ENCODE results near the gene LOXL3. TPM values are rescaled to one million over a fixed set of nuclear protein-coding genes. Genes with fewer than 3 reads are reported as not detected.

LOXL3 gene
- total and polyA plus RNA-seq, 5 experiments from 2014 or later, result 0.06 to 0.22 (median 0.10) TPM; not detected in 1

DNA sequence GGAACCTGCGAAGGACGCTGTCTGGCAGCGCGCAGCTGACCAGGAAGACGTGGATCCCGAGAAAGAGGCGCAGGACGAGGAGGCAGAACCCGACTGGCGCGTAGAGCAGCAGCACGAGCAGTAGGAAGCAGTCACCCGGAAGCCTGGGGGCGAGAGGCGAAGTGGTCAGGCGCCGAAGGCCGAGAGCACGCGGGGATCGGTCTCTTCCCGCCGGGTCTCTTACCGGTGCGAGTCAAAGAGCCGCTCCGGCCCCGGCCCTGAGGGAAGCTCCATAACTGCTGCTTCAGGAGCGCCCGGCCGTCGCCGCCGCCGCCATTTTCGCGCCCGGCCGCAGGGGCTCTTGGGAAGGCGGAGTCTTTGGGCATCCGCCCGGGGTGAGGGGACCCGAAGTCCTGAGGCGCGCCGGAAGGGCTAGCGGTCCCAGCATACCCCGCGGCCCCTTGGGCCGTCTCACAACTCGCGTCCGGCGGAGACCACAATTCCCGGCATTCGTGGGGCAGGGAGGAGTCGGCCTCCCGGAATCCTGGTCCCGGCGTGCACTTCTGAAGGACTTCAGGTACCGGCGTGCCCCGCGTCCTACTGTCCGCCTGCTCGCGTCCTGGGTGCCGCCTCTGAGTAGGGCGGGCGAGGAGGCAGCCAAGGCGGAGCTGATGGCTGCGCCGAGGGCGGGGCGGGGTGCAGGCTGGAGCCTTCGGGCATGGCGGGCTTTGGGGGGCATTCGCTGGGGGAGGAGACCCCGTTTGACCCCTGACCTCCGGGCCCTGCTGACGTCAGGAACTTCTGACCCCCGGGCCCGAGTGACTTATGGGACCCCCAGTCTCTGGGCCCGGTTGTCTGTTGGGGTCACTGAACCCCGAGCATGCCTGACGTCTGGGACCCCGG is 24.1 kb downstream of the LOXL3 start, which contains the start of the genes AUP1 and HTRA2:
Gene AUP1, minus strand, starts transcription at position 350 of the 882 bp plus-strand sequence. Its CDS starts 77 bp downstream, at position 273.
Gene HTRA2, plus strand, starts transcription at position 577 of the 882 bp plus-strand sequence. Its CDS starts 74 bp downstream, at position 651.
- Mint-ChIP-seq H3K27me3 (no peaks in the 10 kb centered on the region), H3K36me3 (peaks cover 4 to 34% (median 19%) of the 10 kb centered on the region in 3 donors), H3K27ac (peak within 1 kb of the TSS; percentile 78 to 97 (median 94)), H3K4me3 (peak within 1 kb of the TSS; percentile 89 to 96 (median 94)), H3K4me1 (peaks cover 22 to 50% (median 43%) of the 10 kb centered on the region in 4 donors), H3K9me3 (no peaks in the 10 kb centered on the region)
- peak; percentile 90 to 91 for ATAC-seq
- POLR2A ChIA-PET, result interaction anchor here (0.9 to 5.7 kb wide), 19 partner anchors 9 to 701 kb away, joined by 3 to 45 read pairs (median 5); partner anchors contain the start of genes C2orf81, CCDC142, INO80B and LBX2
- peak; percentile 74 to 91 (median 80) for DNase-seq

DNA sequence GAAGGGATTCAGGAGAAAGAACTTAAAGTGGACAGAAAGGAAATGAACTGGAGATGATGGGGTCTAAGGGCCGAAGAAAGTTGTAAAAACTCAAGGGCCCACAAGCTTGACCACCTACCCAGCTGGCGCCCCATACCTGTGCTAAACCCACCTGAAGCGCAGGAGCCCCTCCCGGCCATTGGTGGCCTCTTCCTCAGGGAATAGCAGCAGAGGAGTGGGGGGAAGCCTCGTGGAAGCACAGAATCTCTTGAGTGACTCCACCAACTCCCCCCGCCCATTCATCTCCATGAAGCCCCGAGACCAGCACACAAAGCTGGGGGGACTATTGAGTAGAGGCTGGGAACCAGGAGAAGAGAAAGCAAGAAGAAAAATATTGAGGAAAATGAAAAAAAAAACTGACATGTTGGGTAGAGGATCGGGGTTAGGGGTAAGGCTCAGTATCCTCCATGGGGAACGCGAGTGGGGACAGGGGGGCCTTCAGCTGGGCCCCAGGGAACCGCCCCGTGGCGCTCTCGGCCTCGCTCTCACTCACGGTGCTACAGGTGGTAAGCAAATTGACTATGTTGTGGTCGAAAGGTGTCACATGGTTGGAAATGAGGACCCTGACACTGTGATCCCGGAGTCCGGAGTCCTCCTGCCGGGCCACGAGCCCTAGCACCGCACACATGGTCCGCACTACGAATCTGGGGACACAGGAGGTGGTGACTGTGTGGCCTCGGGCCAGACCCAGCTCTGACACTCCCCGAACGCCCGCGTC is 25.0 kb downstream of the LOXL3 start:
- Mint-ChIP-seq H3K36me3 (peaks cover 4 to 34% (median 19%) of the 10 kb centered on the region in 3 donors), H3K4me1 (peaks cover 22 to 50% (median 43%) of the 10 kb centered on the region in 4 donors), H3K4me3 (peak overlapping the region; percentile 89 to 96 (median 94)), H3K27ac (peak overlapping the region; percentile 78 to 97 (median 94)), H3K9me3 (no peaks in the 10 kb centered on the region), H3K27me3 (no peaks in the 10 kb centered on the region)
- POLR2A ChIA-PET, result interaction anchor here (1.0 to 5.7 kb wide), 15 partner anchors 10 to 107 kb away, joined by 3 to 45 read pairs (median 6); partner anchors contain the start of genes C2orf81, CCDC142, INO80B and LBX2
- ATAC-seq, result peak; percentile 2 to 5
- peak in 1 of 10 donors; percentile 23 for DNase-seq

DNA sequence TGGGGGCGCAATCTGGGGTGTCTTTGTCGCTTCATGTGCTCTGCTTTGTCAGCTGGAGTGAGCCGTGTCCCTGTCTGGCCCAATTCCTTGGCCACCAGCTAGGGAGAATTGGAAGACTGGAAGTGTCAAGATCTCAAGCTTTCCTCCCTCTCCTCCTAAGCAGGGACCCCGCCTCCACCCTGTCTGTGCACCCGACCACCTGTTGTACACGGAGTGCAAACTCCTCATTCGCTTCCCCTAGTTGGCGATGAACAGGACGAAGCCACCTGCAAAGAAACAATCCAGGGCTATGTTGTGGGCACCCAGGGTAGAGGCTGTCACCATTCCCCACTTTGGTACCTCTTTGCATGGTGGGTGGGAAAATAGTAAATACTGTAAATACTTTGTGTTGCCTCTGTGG is 26.0 kb downstream of the LOXL3 start:
- Mint-ChIP-seq H3K36me3 (peaks cover 4 to 34% (median 16%) of the 10 kb centered on the region in 3 donors), H3K4me1 (peaks cover 22 to 50% (median 43%) of the 10 kb centered on the region in 4 donors), H3K9me3 (no peaks in the 10 kb centered on the region), H3K27ac (peak overlapping the region in 8 of 10 donors; percentile 63 to 97 (median 92)), H3K4me3 (peak overlapping the region; percentile 89 to 96 (median 94)), H3K27me3 (no peaks in the 10 kb centered on the region)
- DNase-seq (no peak), ATAC-seq (no peak)
- POLR2A ChIA-PET, result interaction anchor here (0.5 to 5.1 kb wide), 7 partner anchors 11 to 77 kb away, joined by 4 to 35 read pairs (median 6); partner anchors contain the start of genes CCDC142, LBX2, TLX2 and TTC31

DNA sequence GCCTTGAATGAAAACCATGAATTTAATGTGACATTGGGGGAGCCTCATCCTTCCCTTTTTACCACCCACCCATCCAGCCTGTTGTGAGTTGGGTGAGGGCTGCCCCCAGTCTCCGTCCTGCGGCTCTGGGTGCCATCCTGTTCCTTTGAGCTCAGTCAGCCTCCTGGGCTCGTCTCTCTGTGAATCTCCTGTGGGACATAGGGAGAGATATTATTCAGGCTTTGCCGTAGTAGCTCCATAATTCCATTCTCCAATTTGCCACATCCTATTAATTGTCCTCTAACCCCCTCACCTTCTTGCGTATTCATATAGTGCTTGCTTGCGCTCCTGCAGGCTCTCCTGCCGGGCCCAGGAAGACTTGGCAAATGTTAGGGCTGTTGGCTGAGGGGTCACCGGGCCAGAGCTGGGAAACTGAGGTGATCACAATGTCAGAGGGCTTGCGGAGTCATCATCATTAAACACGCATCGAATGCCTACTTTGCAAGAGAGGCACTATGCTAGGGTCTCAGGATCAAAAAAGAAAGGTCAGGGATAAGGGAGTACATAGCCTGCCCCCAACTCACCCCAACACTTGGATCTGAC is 27.0 kb downstream of the LOXL3 start:
- peak overlapping the region in 4 of 10 donors; percentile 22 to 70 (median 24) for H3K4me3 Mint-ChIP-seq

DNA sequence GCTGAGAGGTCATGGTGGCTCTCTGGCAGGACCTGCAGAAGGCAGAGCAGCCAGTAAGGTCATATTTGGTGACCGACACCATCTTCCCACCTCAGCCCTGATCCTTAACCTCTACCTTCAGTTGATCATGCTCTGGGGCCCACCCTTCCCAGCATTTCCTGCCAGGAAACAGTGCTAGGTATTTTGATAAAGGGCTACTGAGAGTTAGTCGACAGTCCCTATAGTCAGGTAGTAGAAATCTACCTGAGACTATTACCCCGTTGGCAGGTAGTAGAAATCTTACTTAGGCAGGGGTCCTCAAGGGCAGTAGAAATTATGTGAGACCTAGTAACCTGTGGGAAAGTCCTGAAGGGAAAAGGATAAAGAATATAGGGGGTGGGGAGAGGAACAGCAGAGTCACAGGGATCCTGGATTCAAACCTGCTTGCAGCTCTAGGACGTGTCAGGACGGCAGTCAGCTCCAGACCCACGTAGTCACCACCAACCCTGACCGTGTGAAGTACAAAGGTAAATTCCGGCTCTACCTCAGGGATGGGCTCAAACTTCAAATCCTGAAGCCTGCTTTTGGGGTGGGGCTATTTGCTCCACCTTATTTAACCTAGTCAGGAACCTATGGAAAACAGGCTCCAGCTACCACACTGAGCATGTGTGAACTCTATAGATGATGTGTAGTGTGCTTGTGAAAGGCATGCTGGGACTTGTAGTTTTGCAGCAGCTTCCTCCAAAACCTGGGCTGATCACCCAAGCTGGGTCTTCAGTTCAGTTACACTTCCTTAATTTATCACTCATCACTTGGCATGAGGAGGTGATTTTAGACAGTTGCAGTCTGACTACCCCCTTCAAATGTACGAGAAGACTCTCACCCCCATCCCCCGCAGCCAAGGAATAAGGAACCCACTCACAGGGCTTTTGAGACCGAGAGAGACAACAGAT is 27.8 kb downstream of the LOXL3 start, which contains the start of gene DQX1:
Gene DQX1, minus strand, starts transcription at position 515 of the 932 bp plus-strand sequence. Its CDS starts 502 bp downstream, at position 13.
- no peak for ATAC-seq
- Mint-ChIP-seq H3K4me3 (peak within 1 kb of the TSS in 5 of 10 donors; percentile 18 to 70 (median 22)), H3K4me1 (peaks cover 12 to 34% (median 28%) of the 10 kb centered on the region in 4 donors)

More for the DNA sequence above, 27.0 kb downstream of the LOXL3 start:
- Mint-ChIP-seq H3K36me3 (peaks cover 4 to 27% (median 16%) of the 10 kb centered on the region in 3 donors), H3K9me3 (no peaks in the 10 kb centered on the region), H3K4me1 (peaks cover 15 to 42% (median 35%) of the 10 kb centered on the region in 4 donors), H3K27ac (peak overlapping the region in 4 of 10 donors; percentile 8 to 78 (median 42)), H3K27me3 (peaks cover 0 to 4% (median 0%) of the 10 kb centered on the region in 5 donors)
- POLR2A ChIA-PET, result interaction anchor here (1.0 to 2.1 kb wide), 5 partner anchors 18 to 68 kb away, joined by 4 to 9 read pairs (median 4); partner anchors contain the start of genes CCDC142, LBX2, MRPL53 and TTC31
- no peak for DNase-seq
- ATAC-seq, result no peak

DNA sequence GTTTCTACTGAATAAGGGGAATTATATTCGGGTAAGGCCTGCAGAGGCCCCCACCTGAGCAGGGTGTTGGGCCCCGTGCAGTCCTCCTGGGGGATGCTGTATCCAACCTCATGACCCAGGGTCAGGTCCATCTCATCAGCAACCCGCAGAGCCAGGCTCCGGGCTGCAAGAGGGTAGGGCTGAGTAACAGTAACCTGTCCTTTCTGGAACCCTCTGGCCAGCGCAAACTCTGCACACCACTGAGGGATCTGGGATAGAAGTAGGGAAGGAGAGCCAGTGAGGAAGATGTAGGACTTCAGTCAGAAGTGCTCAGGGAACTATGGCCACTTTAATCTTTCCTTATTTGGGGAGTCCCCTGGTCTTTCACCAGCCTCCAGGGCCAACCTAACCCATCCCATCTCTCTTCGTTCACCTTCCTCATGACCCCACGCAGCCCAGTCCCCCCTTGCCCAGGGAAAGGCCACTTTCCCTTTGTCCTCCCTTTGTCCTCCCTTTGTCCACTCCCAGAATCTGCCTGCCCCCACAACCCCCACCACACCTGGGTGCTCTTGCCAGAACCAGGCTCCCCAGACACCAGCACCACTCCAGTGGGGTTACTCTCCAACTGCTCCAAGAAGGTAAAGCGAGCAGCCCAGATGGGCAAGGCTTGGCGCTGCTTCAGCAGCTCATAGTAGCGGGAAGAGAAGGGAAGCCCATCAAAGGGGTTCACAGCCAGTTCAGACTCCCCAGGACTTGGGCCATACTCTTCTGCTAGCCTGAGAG is 28.6 kb downstream of the LOXL3 start:
- Mint-ChIP-seq H3K4me1 (peaks cover 9 to 30% (median 21%) of the 10 kb centered on the region in 4 donors), H3K27me3 (peaks cover 3 to 18% (median 10%) of the 10 kb centered on the region in 5 donors), H3K4me3 (no peak overlapping the region), H3K36me3 (peaks cover 4 to 27% (median 16%) of the 10 kb centered on the region in 3 donors), H3K27ac (no peak overlapping the region), H3K9me3 (no peaks in the 10 kb centered on the region)
- ATAC-seq (no peak), DNase-seq (no peak)
- POLR2A ChIA-PET, result interaction anchor here (1.1 kb wide), 1 partner anchor 18 kb away, joined by 3 read pairs; the partner anchor contains the start of gene PCGF1

More for the DNA sequence above, 27.8 kb downstream of the LOXL3 start, which contains the start of gene DQX1:
- Mint-ChIP-seq H3K36me3 (peaks cover 4 to 27% (median 16%) of the 10 kb centered on the region in 3 donors), H3K27me3 (peaks cover 0 to 10% (median 2%) of the 10 kb centered on the region in 5 donors), H3K9me3 (no peaks in the 10 kb centered on the region), H3K27ac (peak within 1 kb of the TSS in 6 of 10 donors; percentile 18 to 78 (median 56))
- POLR2A ChIA-PET, result interaction anchor here (1.0 to 2.1 kb wide), 5 partner anchors 18 to 68 kb away, joined by 4 to 9 read pairs (median 4); partner anchors contain the start of genes CCDC142, LBX2, MRPL53 and TTC31
- no peak for DNase-seq

DNA sequence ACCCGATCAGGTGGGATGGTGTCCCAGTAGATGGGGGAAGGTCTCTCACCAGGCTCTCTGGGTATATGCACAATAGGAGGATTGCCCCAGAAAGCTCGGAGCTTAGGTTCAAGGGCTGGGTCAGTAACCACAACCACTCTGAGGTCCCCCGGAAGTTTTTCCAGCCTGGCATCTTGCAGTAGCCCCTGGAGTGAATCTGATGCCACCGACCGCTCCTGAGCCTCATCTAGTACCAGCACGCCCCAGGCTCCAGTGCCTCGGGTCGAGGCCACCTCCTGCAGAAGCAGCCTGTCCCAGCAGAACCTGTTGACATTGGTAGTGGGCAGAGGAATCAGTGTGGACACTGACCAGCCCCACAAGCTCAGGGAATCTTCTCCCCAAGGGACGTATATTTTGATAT is 29.7 kb downstream of the LOXL3 start:
- Mint-ChIP-seq H3K36me3 (peaks cover 4 to 27% (median 16%) of the 10 kb centered on the region in 3 donors), H3K27me3 (peaks cover 13 to 29% (median 21%) of the 10 kb centered on the region in 5 donors), H3K4me1 (peaks cover 9 to 28% (median 20%) of the 10 kb centered on the region in 4 donors), H3K27ac (no peak overlapping the region), H3K4me3 (no peak overlapping the region), H3K9me3 (no peaks in the 10 kb centered on the region)
- no peak for ATAC-seq
- POLR2A ChIA-PET, result interaction anchor here (1.1 kb wide), 1 partner anchor 16 kb away, joined by 3 read pairs; the partner anchor contains the start of gene PCGF1
- DNase-seq, result no peak

DNA sequence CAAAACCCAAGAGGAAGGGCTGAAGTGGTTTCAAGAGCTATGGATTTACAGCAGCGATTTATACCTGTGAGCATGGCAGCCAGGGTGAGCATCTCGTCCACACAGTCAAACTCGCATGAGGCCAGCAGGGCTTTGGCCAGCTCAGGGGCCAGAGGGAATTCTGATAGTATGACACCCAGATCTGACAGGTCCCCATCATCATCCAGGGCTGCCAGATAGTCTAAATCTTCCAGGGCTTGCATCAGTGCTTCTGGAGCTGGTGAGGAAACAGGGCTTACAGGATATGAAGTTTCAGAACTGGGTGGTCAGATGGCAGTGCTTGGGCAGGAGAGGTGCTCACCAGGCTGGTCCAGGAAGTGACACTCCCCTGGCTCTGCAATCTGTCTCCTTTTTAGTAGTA is 31.2 kb downstream of the LOXL3 start:
- no peak overlapping the region for H3K27ac Mint-ChIP-seq
- DNase-seq (no peak), ATAC-seq (no peak)
- peaks cover 0 to 13% (median 7%) of the 10 kb centered on the region in 4 donors for H3K4me1 Mint-ChIP-seq
- H3K36me3 Mint-ChIP-seq, result peaks cover 4 to 18% (median 14%) of the 10 kb centered on the region in 3 donors
- POLR2A ChIA-PET, result interaction anchor here (0.6 kb wide), 1 partner anchor 251 kb away, joined by 3 read pairs; no protein-coding TSS in a partner anchor
- peaks cover 27 to 44% (median 36%) of the 10 kb centered on the region in 5 donors for H3K27me3 Mint-ChIP-seq
- no peaks in the 10 kb centered on the region for H3K9me3 Mint-ChIP-seq
- H3K4me3 Mint-ChIP-seq, result no peak overlapping the region

DNA sequence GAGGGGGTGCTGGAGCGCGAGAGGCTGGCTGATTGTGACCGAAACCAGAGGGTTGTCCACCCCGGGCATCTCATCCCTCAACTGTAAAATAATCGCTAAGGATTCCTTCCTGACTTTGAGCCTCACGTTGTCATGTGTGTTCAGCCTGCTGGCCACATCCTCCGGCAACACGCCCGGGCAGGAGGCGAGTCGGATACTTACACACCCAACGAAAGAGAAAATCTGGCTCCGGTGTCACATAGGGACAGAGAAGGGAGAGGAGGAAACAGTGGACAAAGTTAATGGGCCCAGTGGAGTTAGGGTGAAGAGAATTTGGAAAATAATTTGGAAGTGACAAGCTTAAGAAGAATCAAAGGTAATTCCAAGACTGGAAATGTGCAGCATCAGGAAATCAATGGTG is 37.1 kb downstream of the LOXL3 start:
- H3K27ac Mint-ChIP-seq, result peak overlapping the region in 1 of 10 donors; percentile 65
- peaks cover 13 to 26% (median 24%) of the 10 kb centered on the region in 4 donors for H3K4me1 Mint-ChIP-seq
- H3K4me3 Mint-ChIP-seq, result peak overlapping the region; percentile 69 to 89 (median 82)
- H3K36me3 Mint-ChIP-seq, result peaks cover 0 to 5% (median 0%) of the 10 kb centered on the region in 3 donors
- H3K27me3 Mint-ChIP-seq, result peaks cover 42 to 86% (median 60%) of the 10 kb centered on the region in 5 donors
- ATAC-seq (no peak), DNase-seq (no peak)
- no peaks in the 10 kb centered on the region for H3K9me3 Mint-ChIP-seq
- POLR2A ChIA-PET, result interaction anchor here (0.6 to 6.2 kb wide), 3 partner anchors 9 to 40 kb away, joined by 3 to 35 read pairs (median 12); partner anchors contain the start of genes AUP1, HTRA2 and PCGF1

Data from naive thymus-derived CD8-positive, alpha-beta T cell (primary cell).